ENCODE data around the gene GIMD1. TPM values are rescaled to one million over a fixed set of nuclear protein-coding genes. Genes with fewer than 3 reads are reported as not detected.
"Not testable (repeated sequence)": the region's sequence is repeated elsewhere in the genome, so short reads cannot be mapped to it uniquely, and the experiment has no call there.

GIMD1 gene
- total RNA-seq (not detected), total RNA-seq (0 reads per million in 2 donors)

DNA sequence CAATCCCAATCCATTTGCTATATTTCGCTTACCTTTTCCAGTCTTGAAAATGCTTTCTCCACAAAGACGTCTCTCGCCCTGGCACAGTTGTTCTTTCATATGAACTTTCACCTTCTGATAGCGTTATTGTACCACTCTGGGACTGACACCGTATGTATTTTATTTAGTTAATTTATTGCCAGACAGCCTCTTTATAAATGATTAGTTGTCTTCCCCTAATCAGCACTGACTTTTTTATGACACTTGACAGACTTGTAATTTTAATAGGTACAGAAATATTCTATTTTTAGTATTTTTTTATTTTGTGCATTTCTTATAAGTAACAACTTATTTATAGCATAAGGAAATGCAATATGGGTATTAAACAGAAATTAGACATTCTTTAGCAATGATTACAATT is at the start of gene GIMD1:
Gene GIMD1 (minus strand): TSS at position 101 of the 400 bp plus-strand sequence. CDS start 1,343 bp downstream, outside the sequence.
- H3K9me3 ChIP-seq (ENCODE audit: control insufficient read depth, low read length, poor library complexity, severe bottlenecking): no peaks in the 10 kb centered on the region
- H3K4me3 Mint-ChIP-seq: no peak within 1 kb of the TSS
- H3K27ac Mint-ChIP-seq: no peak within 1 kb of the TSS
- peaks cover 37% of the 10 kb centered on the region for H3K27me3 Mint-ChIP-seq
- ATAC-seq (no peak), DNase-seq (no peak)
- no peaks in the 10 kb centered on the region for H3K4me1 Mint-ChIP-seq
- H3K36me3 Mint-ChIP-seq (ENCODE audit: low read depth): peaks cover 3% of the 10 kb centered on the region

GRCh38 chr4:106414366-106414765 is 45.8 kb upstream of the GIMD1 start:
- Mint-ChIP-seq H3K27me3 (peaks cover 25% of the 10 kb centered on the region), H3K36me3 (ENCODE audit: low read depth) (no peaks in the 10 kb centered on the region), H3K27ac (no peak overlapping the region), H3K4me1 (no peaks in the 10 kb centered on the region), H3K4me3 (no peak overlapping the region)
- DNase-seq (no peak), ATAC-seq (no peak)
- no peaks in the 10 kb centered on the region for H3K9me3 ChIP-seq (ENCODE audit: control insufficient read depth, low read length, poor library complexity, severe bottlenecking)

DNA sequence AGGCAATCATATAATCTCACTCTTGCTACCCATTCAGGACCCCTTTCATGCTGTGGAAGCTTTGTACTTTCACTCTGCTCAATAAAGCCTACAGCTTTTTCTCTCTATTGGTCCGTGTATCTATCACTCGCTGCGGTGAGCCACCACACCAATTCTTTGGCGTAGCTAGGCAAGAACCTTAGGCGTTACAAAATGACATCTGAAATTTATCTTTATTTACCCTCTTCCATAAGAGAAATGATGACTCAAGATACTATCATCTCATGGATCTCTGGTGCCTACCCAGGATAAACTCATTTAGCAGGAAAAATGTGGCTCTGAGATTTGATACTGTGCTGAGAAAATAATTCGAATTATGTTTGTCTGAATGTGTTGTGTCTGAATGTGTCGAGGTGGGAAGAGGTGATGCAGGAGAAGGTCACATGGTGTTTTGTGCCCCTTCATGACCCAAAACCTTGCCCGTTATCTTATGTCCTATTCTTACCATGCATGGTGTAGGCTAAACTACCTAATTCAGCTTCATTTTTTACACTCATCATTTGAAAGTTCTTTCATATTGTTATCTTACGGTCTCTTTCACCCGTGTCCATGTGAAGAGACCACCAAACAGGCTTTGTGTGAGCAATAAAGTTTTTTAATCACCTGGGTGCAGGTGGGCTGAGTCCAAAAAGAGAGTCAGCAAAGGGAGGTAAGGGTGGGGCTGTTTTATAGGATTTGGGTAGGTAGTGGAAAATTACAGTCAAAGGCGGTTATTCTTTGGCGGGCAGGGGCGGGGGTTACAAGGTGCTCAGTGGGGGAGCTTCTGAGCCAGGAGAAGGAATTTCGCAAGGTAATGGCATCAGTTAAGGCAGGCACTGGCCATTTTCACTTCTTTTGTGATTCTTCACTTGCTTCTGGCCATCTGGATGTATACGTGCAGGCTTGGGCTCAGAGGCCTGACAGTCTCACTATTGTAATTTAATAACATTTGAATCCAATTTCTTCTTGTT is 41.6 kb upstream of the GIMD1 start:
- Mint-ChIP-seq H3K36me3 (ENCODE audit: low read depth) (no peaks in the 10 kb centered on the region), H3K4me1 (no peaks in the 10 kb centered on the region), H3K27me3 (peaks cover 15% of the 10 kb centered on the region), H3K27ac (no peak overlapping the region), H3K4me3 (no peak overlapping the region)
- no peaks in the 10 kb centered on the region for H3K9me3 ChIP-seq (ENCODE audit: control insufficient read depth, low read length, poor library complexity, severe bottlenecking)
- no peak for DNase-seq
- ATAC-seq: no peak

GRCh38 chr4:106408004-106408403 is 39.4 kb upstream of the GIMD1 start:
- DNase-seq; H3K36me3 Mint-ChIP-seq (ENCODE audit: low read depth); H3K27ac Mint-ChIP-seq; H3K4me1 Mint-ChIP-seq; H3K9me3 ChIP-seq (ENCODE audit: control insufficient read depth, low read length, poor library complexity, severe bottlenecking); ATAC-seq; H3K4me3 Mint-ChIP-seq; H3K27me3 Mint-ChIP-seq: not testable (repeated sequence)

- no peak overlapping the region for H3K27ac Mint-ChIP-seq
- no peak for ATAC-seq
- H3K9me3 ChIP-seq (ENCODE audit: control insufficient read depth, low read length, poor library complexity, severe bottlenecking): peaks cover 2% of the 10 kb centered on the region
- no peaks in the 10 kb centered on the region for H3K4me1 Mint-ChIP-seq
- no peak for DNase-seq
- H3K27me3 Mint-ChIP-seq: no peaks in the 10 kb centered on the region
- no peak overlapping the region for H3K4me3 Mint-ChIP-seq
- H3K36me3 Mint-ChIP-seq (ENCODE audit: low read depth): peaks cover 3% of the 10 kb centered on the region
These were observed 32.6 kb upstream of the GIMD1 start for GRCh38 chr4:106401157-106401556.

- not testable (repeated sequence) for ATAC-seq; H3K36me3 Mint-ChIP-seq (ENCODE audit: low read depth); H3K4me1 Mint-ChIP-seq; H3K27me3 Mint-ChIP-seq; H3K4me3 Mint-ChIP-seq; DNase-seq; H3K27ac Mint-ChIP-seq; H3K9me3 ChIP-seq (ENCODE audit: control insufficient read depth, low read length, poor library complexity, severe bottlenecking)
These were observed 30.3 kb upstream of the GIMD1 start for GRCh38 chr4:106398898-106399297.

DNA sequence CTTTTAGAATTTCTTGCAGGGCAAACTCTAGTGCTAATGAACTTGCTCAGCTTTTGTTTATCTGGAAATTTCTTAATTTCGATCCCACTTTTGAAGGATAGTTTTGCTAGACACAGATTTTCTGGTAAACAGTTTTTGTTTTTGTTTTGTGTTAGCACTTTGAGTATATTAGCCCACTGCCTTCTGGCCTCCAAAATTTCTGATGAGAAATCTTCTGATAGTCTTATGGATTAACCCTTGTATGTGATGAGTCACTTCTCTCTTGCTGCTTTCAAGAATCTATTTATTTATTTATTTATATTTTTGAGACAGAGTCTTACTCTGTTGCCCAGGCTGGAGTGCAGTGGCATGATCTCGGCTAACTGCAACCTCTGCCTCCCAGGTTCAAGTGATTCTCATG is 27.0 kb upstream of the GIMD1 start:
- Mint-ChIP-seq H3K27me3 (no peaks in the 10 kb centered on the region), H3K27ac (no peak overlapping the region), H3K4me3 (no peak overlapping the region), H3K4me1 (no peaks in the 10 kb centered on the region), H3K36me3 (ENCODE audit: low read depth) (peaks cover 3% of the 10 kb centered on the region)
- peaks cover 6% of the 10 kb centered on the region for H3K9me3 ChIP-seq (ENCODE audit: control insufficient read depth, low read length, poor library complexity, severe bottlenecking)
- ATAC-seq: no peak
- DNase-seq: no peak

DNA sequence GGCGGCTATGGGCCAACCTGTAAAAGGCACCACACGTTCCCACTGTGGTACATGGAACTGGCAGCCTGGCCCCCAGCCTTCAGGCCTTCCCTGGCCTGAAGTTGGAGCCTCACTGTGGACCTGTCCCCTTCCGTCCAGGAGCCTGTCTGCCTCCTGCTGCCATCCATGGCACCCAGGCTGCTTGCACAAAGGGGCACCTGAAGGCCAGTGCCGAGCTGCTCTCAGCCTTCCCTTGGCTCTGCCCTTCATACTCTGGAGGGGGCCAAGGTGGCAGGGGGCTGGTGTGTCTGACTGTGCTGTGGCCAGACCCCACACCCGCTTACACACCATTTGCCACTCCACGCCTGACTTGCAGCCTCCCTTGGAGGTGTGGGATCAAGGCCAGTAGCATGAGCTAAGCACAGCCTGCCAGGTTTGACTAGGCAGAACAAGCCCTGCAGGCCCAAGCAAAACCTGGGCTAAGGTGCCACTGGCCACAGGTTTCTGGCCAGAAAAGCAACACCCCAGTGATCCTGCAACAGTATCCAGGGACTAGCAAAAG is 17.3 kb upstream of the GIMD1 start:
- ATAC-seq (no peak), DNase-seq (no peak)
- no peaks in the 10 kb centered on the region for H3K4me1 Mint-ChIP-seq
- no peaks in the 10 kb centered on the region for H3K36me3 Mint-ChIP-seq (ENCODE audit: low read depth)
- no peak overlapping the region for H3K27ac Mint-ChIP-seq
- H3K9me3 ChIP-seq (ENCODE audit: control insufficient read depth, low read length, poor library complexity, severe bottlenecking): no peaks in the 10 kb centered on the region
- no peak overlapping the region for H3K4me3 Mint-ChIP-seq
- H3K27me3 Mint-ChIP-seq: no peaks in the 10 kb centered on the region

- Mint-ChIP-seq H3K27me3 (no peaks in the 10 kb centered on the region), H3K36me3 (ENCODE audit: low read depth) (no peaks in the 10 kb centered on the region), H3K27ac (no peak overlapping the region), H3K4me3 (no peak overlapping the region), H3K4me1 (no peaks in the 10 kb centered on the region)
- no peak for DNase-seq
- no peak for ATAC-seq
- no peaks in the 10 kb centered on the region for H3K9me3 ChIP-seq (ENCODE audit: control insufficient read depth, low read length, poor library complexity, severe bottlenecking)
These were observed 16.3 kb upstream of the GIMD1 start for GRCh38 chr4:106384878-106385277.

DNA sequence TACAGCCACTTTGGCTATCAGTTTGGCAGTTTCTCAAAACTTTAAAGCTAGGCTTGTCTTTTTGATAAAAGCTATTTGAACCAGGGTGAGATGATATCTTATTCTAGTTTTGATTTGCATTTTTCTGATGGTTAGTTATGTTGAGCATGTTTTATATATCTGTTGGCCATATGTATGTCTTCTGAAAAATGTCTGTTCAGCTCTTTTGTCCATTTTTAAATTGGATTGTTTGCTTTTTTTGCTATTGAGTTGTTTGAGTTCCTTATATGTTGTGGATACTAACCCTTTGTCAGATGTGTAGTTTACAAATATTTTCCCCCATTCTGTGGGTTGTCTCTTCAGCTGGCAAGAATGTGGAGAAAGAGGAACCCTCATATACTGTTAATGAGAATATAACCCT is 11.6 kb upstream of the GIMD1 start:
- H3K9me3 ChIP-seq (ENCODE audit: control insufficient read depth, low read length, poor library complexity, severe bottlenecking): no peaks in the 10 kb centered on the region
- Mint-ChIP-seq H3K4me3 (no peak overlapping the region), H3K27ac (no peak overlapping the region), H3K36me3 (ENCODE audit: low read depth) (no peaks in the 10 kb centered on the region), H3K4me1 (no peaks in the 10 kb centered on the region), H3K27me3 (peaks cover 4% of the 10 kb centered on the region)
- DNase-seq (no peak), ATAC-seq (no peak)

DNA sequence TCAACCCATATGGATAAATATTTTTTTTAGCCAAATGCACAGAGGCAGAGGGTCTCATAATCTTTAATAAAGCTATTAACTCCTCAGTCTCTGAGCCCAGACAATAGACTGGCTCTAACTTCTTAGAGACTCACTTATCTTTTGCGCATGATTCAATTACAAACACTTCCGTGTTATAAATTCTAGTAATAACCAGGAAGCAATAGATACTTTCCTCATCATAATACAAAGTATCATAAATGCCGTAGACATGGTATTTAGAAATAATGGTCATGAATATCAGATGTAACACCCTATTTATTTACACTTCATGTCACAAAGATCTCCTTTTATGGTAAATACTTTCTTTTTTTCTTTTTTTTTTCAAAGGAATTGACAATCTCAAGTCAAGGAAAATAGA is 4.4 kb upstream of the GIMD1 start:
- peaks cover 3% of the 10 kb centered on the region for H3K36me3 Mint-ChIP-seq (ENCODE audit: low read depth)
- no peaks in the 10 kb centered on the region for H3K9me3 ChIP-seq (ENCODE audit: control insufficient read depth, low read length, poor library complexity, severe bottlenecking)
- no peak overlapping the region for H3K27ac Mint-ChIP-seq
- ATAC-seq (no peak), DNase-seq (no peak)
- no peak overlapping the region for H3K4me3 Mint-ChIP-seq
- H3K4me1 Mint-ChIP-seq: peaks cover 2% of the 10 kb centered on the region
- H3K27me3 Mint-ChIP-seq: peaks cover 32% of the 10 kb centered on the region

DNA sequence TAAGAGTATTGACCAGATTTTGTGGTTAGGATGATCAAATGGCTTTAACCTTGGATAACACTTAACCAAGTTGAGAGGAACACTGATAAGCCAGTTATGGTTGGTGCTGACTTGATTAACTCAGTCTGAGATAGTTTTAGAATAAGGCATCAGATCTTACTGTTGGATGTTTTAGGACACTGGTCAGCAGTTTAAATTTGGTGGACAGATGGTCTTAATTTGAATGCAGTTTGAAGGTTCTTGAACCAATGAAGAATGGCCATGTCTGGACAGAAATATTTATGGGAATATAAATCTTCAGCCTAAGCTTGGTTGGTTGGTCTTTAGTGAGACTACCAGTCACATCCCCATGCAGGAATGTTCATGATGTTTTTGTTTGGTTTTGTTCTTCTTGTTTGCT is 2.6 kb upstream of the GIMD1 start:
- Mint-ChIP-seq H3K4me1 (peaks cover 2% of the 10 kb centered on the region), H3K4me3 (no peak overlapping the region), H3K27me3 (peaks cover 42% of the 10 kb centered on the region), H3K27ac (no peak overlapping the region), H3K36me3 (ENCODE audit: low read depth) (peaks cover 3% of the 10 kb centered on the region)
- ATAC-seq: no peak
- no peaks in the 10 kb centered on the region for H3K9me3 ChIP-seq (ENCODE audit: control insufficient read depth, low read length, poor library complexity, severe bottlenecking)
- DNase-seq: no peak

- Mint-ChIP-seq H3K4me1 (peaks cover 2% of the 10 kb centered on the region), H3K27ac (no peak overlapping the region), H3K4me3 (no peak overlapping the region), H3K36me3 (ENCODE audit: low read depth) (peaks cover 3% of the 10 kb centered on the region), H3K27me3 (peaks cover 43% of the 10 kb centered on the region)
- DNase-seq (no peak), ATAC-seq (no peak)
- no peaks in the 10 kb centered on the region for H3K9me3 ChIP-seq (ENCODE audit: control insufficient read depth, low read length, poor library complexity, severe bottlenecking)
These were observed 1.6 kb upstream of the GIMD1 start for GRCh38 chr4:106370214-106370613.
